Measurements from ENCODE around the gene ABCA7.
A peak's percentile ranks its signal among the peaks of the same experiment; 100 is the strongest.

ABCA7 gene

DNA sequence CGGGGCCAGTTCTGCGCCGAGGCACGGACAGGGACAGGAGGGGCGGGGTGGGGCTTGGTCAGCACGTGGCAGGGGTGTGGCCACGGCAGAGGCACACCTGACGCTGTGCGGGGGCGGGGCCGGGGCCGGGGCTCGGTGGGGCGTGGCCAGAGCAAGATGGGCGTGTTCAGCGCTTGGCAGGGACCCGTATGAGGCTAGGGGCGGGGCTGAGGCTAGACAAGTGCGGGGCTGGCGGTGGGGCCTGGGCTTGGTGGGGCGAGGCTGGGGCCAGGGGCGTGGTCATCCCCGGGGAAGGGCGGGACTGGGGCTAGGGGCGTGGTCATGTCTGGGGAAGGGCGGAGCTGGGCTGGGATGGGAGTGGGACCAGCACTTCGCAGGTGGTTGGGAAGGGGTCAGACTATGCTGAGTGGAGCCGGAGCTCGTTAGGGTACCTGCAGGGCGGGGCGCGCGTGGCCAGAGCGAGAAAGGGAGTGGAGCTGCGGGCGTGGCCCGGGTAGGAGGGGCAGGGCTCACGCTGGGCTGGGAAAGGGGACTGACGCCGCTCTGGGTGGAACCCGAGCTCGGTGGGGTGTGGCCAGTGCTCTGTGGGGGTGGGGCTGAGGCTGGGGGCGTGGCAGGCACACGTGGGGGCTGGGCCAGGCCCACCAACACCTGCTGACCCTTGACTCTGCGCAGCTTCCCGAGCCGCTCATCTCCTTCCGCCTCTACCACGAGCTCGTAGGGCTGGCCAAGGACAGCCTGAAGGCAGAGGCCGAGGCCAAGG, 42.4 kb downstream of the ABCA7 start:
- Histone ChIP-seq H3K79me2 (no peaks in the 10 kb centered on the region), H3K9me3 (ENCODE audit: control insufficient read depth, low read length) (no peaks in the 10 kb centered on the region), H3K4me2 (ENCODE audit: low read length) (peak overlapping the region; percentile 64), H3K36me3 (ENCODE audit: control insufficient read depth, insufficient read depth, low read length) (no peaks in the 10 kb centered on the region), H3K9ac (no peak overlapping the region), H3K27me3 (ENCODE audit: control insufficient read depth, insufficient read depth, low read length) (no peaks in the 10 kb centered on the region), H3K27ac (no peak overlapping the region), H3K4me3 (ENCODE audit: low read depth, low read length) (peak overlapping the region; percentile 58), H2AFZ (no peak overlapping the region), H3K4me1 (no peaks in the 10 kb centered on the region)
- TF ChIP-seq, protein P1, sequence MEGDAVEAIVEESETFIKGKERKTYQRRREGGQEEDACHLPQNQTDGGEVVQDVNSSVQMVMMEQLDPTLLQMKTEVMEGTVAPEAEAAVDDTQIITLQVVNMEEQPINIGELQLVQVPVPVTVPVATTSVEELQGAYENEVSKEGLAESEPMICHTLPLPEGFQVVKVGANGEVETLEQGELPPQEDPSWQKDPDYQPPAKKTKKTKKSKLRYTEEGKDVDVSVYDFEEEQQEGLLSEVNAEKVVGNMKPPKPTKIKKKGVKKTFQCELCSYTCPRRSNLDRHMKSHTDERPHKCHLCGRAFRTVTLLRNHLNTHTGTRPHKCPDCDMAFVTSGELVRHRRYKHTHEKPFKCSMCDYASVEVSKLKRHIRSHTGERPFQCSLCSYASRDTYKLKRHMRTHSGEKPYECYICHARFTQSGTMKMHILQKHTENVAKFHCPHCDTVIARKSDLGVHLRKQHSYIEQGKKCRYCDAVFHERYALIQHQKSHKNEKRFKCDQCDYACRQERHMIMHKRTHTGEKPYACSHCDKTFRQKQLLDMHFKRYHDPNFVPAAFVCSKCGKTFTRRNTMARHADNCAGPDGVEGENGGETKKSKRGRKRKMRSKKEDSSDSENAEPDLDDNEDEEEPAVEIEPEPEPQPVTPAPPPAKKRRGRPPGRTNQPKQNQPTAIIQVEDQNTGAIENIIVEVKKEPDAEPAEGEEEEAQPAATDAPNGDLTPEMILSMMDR (IDR thresholded peaks at IDR 0.05) = no peak

DNA sequence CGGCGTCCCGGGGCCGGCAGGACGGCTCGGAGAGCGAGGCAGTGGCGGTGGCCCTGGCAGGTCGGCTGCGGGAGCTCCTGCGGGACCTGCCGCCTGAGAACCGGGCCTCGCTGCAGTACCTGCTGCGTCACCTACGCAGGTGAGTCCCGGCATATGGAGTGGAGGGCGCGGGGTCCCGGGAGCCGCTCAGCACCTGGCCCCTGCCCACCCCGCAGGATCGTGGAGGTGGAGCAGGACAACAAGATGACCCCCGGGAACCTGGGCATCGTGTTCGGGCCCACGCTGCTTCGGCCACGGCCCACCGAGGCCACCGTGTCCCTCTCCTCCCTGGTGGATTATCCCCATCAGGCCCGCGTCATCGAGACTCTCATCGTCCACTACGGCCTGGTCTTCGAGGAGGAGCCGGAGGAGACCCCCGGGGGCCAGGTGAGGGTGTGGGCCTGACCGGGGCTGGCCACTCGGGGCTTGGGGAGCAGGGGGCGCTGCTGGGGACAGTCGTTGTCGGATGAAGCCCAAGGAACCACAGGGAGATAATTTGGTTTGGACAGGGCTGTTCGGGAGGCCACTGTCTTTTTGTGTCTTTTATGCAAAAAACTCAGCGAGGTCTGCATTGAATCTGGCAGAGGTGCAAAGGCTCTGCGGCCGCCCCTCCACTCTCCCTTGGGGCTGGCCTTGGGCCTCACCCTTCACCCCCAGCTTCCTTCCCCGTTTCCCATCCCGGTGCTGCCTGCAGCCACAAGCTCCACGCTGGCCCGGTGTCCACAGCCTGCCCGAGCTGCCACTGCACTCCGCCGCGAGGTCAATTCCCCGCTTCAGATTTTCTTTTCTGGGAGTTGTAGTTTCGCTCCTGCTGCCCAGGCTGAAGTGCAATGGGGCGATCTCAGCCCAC, 43.3 kb downstream of the ABCA7 start:
- no peaks in the 10 kb centered on the region for H3K27me3 ChIP-seq (ENCODE audit: control insufficient read depth, insufficient read depth, low read length)

DNA sequence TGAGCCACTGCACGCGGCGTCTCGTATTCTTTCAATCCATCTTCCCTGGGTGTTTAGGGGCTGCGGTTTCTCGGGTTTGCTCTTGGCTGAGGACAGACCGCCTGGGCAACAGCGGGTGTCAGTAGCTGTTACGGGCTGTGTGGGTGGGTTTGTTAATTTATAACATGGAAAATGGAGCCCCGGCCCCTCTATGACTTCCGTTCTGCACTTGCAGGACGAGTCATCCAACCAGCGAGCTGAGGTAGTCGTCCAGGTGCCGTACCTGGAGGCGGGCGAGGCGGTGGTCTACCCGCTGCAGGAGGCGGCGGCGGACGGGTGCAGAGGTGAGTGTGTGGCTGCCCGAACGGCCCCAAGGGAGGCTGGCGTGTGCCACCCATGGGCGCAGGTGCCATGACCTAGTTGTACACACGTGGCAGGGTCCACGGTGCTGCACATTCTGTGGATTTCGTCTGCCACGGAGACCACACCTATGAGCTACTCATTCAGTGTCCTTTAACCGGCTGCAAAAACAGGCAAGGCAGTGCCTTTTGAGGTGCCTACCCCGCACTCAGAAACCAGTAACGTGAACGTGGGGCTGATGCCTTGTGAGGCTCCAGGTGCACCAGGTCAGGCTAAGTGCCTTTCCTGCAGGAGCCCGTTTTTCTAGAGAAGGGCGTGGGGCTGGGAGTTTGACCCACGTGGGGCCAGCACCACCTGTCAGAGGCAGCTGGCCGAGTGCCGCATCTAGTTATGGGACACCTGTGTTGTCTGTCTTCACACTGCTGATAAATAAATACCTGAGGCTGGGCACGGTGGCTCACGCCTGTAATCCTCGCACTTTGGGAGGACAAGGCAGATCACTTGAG, 44.3 kb downstream of the ABCA7 start:
- H3K4me2 ChIP-seq (ENCODE audit: low read length) = no peak overlapping the region
- no peak overlapping the region for H3K4me3 ChIP-seq (ENCODE audit: low read depth, low read length)
- H3K27ac ChIP-seq = no peak overlapping the region
- no peak overlapping the region for H2AFZ ChIP-seq
- H3K9me3 ChIP-seq (ENCODE audit: control insufficient read depth, low read length) = no peaks in the 10 kb centered on the region
- no peaks in the 10 kb centered on the region for H3K36me3 ChIP-seq (ENCODE audit: control insufficient read depth, insufficient read depth, low read length)
- TF ChIP-seq, protein P1 (IDR thresholded peaks at IDR 0.05) = no peak
- H3K9ac ChIP-seq = no peak overlapping the region
- H3K4me1 ChIP-seq = no peaks in the 10 kb centered on the region
- no peaks in the 10 kb centered on the region for H3K79me2 ChIP-seq
- no peaks in the 10 kb centered on the region for H3K27me3 ChIP-seq (ENCODE audit: control insufficient read depth, insufficient read depth, low read length)

More for the DNA sequence above, 43.3 kb downstream of the ABCA7 start:
- Histone ChIP-seq H3K9ac (no peak overlapping the region), H3K9me3 (ENCODE audit: control insufficient read depth, low read length) (no peaks in the 10 kb centered on the region), H3K79me2 (no peaks in the 10 kb centered on the region), H3K4me1 (no peaks in the 10 kb centered on the region), H3K36me3 (ENCODE audit: control insufficient read depth, insufficient read depth, low read length) (no peaks in the 10 kb centered on the region), H3K4me3 (ENCODE audit: low read depth, low read length) (peak overlapping the region; percentile 58), H2AFZ (no peak overlapping the region), H3K27ac (no peak overlapping the region), H3K4me2 (ENCODE audit: low read length) (peak overlapping the region; percentile 64)
- TF ChIP-seq, protein P1 (IDR thresholded peaks at IDR 0.05) = no peak

GRCh38 chr19:1085053-1085658, 45.2 kb downstream of the ABCA7 start:
- no peak overlapping the region for H3K27ac ChIP-seq
- H3K4me3 ChIP-seq (ENCODE audit: low read depth, low read length) = no peak overlapping the region
- TF ChIP-seq, protein P1 (IDR thresholded peaks at IDR 0.05) = no peak
- no peaks in the 10 kb centered on the region for H3K9me3 ChIP-seq (ENCODE audit: control insufficient read depth, low read length)
- no peak overlapping the region for H3K4me2 ChIP-seq (ENCODE audit: low read length)
- no peaks in the 10 kb centered on the region for H3K4me1 ChIP-seq
- H3K36me3 ChIP-seq (ENCODE audit: control insufficient read depth, insufficient read depth, low read length) = no peaks in the 10 kb centered on the region
- H3K27me3 ChIP-seq (ENCODE audit: control insufficient read depth, insufficient read depth, low read length) = no peaks in the 10 kb centered on the region
- H3K9ac ChIP-seq = no peak overlapping the region
- H3K79me2 ChIP-seq = no peaks in the 10 kb centered on the region
- H2AFZ ChIP-seq = no peak overlapping the region
